Testis (tissue), 2 donors: ENCODE data around the gene CRYL1.

Source experiments
- CTCF ChIP-seq, 3 experiments: fragments of 450-650 bp in 2 of 3; fragments of 200-600 bp in 1 of 3; sonication (generic) in 1 of 3; IDR thresholded peaks; one replicate each; pipeline ENCODE4 v1.5.1; 2016 to 2019; ENCODE audit warnings: antibody characterized with exemption in 3 of 3, mild to moderate bottlenecking in 2 of 3, moderate library complexity in 1 of 3
- POLR2A ChIP-seq: fragments of 450-650 bp; IDR thresholded peaks from one replicate; pipeline ENCODE4 v1.6.1; 2017; ENCODE audit warnings: antibody characterized with exemption, mild to moderate bottlenecking, moderate library complexity

GRCh38 chr13:20390526-20391175, 135.0 kb downstream of the CRYL1 start:
- TF ChIP-seq CTCF (IDR thresholded peaks at IDR 0.05) (no peak), POLR2A (no peak)
